ENCODE data around the gene GRPEL2.

The GRPEL2 gene, protein sequence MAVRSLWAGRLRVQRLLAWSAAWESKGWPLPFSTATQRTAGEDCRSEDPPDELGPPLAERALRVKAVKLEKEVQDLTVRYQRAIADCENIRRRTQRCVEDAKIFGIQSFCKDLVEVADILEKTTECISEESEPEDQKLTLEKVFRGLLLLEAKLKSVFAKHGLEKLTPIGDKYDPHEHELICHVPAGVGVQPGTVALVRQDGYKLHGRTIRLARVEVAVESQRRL

DNA sequence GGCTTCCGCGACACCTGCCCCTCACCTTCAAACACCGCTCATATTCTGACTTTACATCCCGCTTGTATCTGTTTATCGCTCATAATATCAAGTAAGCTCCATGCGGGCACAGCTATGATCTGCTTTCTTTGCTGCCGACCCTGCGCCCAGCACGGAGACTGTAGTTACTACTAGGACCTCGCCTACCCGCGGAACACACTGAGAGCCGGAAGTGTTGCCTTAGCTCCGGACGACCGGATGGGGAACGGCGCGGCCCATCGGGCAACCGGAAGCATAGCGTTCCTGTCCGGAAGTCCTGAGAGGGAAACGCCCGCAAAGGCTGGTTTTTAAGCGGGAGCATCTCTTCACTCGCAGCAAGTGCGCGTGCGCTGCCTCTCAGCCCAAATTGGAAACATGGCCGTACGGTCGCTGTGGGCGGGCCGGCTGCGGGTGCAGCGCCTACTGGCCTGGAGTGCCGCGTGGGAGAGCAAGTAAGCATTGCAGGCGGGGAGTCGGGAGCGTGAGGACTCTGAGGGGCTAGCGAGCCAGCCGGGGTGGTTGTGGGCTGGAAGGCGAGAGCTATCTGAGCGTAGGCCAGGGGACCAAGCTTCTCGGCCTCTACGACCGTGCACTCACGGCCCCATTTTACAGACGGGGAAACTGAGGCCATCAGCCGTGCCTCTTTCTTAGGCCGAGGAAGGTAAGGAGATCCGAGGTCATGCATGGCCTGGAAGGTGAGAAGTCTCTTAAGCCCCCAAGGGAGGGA is at the start of gene GRPEL2:
TSS of gene GRPEL2 (plus strand) at position 353 of the 745 bp plus-strand sequence. CDS start at position 394, 41 bp downstream.
- DNase-seq: peak; percentile 96

DNA sequence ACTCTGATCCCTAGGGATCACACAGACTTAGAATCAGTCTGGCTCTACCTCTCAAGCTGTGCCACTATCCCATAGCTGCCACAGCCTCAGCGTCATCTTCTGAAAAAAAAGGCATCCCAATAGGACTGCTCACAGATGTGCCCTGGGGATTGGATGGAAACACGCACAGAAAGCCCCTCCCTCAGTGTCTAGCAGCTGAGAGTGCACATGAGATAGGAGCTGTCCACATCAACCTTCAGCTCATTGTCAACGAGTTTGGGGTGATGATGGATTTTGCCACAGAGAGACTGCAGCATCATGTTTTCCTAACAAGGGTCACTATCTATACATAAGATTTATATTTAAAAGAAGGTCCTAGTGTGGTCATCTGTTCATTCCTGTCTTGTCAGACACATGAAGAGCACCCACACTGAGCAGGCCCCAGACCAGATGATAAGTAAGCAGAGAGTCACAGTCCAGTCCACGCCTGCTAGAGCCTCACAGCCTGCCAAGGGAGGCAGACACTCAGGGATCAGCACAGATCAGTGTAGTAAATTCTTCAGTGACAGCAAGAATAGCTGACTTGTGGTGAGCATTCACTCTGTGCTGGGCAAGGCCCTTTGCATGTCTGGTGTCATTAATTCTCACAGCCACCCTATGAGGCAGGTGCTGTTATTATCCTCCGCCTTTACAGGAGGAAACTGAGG is 47.8 kb upstream of the GRPEL2 start:
- DNase-seq: no peak

DNA sequence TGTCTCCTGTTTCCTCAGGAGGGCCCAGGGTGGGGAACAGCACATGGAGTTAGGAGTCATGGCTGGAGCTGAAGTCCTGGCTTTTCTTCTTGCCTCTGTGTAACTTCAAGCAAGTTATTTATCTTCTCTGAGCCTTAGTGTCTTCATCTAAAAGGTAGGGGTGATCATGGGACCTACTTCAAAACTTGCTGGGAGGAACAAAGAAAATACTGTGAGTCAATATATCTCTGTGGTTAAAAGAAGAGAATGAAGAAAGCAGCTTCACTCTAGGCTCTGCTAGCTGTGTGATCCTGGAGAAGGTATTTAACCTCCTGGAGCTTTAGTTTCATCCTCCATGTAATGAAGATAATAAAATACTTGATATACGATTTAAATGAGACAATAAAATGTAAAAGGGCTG is 47.1 kb upstream of the GRPEL2 start:
- DNase-seq: no peak

DNA sequence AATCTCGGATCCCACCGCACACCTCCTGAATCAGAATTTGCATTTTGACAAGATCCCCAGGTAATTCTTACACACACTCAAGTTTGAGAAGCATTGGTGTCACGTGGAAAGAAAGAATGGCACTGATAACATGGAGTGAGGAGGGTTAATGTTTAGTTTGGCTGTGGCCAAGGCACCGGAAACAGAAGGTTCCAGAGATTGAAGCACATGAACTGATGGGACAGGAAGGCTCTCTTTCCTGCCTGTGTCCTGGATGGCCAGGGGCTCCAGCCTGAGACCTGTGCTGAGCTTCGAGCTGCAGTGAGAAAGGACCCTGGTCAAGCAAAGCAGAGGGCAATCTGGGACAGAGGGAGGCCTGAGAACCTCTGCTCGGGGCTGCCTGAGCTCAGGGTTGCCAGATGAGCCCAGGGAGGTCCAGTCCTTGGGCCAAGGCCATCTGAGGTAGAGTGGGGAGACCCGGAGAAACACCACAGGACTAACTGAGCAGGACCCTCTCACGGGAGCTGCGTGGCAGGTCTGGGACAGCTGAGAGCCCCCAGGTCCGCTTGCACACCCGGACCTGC is 46.4 kb upstream of the GRPEL2 start:
- no peak for DNase-seq

DNA sequence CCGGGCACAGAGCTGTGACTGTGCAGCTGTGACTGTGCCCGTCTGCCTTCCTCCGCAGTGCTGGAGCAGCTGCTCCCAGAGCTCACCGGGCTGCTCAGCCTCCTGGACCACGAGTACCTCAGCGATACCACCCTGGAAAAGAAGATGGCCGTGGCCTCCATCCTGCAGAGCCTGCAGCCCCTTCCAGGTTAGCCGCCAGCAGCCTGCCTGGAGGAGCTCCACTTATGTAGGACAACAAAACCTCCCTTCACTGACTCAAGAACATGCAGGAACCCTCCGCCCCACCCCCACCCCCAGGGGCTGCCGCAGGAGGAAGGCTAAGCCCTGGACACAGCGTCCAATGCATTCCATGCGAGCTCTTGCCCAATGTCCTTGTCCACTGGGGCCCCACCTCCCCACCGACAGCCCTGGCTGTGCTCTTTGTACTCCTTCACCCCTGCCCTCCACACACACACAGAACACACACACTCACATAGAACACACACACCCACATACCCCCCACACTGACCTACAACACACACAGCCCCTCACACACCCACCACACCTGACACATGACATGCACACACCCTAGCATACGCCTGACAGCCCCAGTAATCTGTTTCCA is 45.7 kb upstream of the GRPEL2 start:
- DNase-seq: no peak

DNA sequence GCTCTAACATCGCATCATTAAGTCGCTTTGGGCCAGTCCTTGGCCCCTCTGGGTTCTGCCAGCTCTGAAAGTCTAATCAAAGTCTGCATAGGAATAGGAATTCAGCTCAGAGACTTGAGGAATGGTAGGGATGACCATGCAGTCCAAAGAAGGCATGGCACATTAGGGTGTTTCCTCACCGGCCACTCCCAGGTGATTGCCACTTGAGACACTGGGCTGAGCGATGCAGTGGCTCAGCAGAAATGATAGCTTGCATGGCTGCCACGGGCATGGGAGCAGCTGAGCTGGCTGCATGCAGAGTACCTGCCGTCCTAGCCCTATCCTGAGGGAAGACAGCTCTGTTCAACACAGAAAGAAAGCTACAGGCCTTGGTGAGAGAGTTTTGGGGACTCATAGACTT is 44.9 kb upstream of the GRPEL2 start:
- no peak for DNase-seq

DNA sequence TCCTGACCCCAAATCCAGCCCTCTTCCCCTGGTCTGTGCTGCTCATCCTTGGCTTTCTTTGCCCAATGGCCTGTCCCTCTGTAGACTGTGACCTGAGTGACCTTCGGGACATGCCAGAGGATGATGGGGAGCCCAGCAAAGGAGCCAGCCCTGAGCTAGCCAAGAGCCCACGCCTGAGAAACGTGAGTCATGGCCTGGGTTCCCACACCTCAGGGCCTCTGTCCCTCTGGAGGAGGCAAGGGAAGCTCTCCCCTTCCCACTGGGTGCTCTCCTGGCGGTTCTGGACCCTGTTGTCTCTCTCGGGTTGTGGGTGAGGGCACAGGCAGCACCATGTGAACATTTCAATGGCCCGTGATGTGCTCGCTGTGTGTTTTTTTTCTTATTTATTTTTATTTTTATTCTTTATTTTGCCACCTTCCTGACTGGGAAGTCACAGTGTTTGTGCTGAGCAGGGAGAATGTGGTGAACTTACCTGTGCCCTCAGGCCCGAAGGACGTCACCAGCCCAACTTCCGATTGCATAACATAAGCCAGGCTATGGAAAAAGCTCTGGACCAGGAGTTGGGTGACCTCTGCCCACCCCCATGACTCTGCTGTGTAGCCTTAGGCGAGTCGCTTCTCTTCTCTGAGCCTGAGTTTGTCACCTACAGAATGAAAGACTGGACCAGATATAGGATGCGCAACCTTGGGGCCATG is 44.1 kb upstream of the GRPEL2 start:
- no peak for DNase-seq

DNA sequence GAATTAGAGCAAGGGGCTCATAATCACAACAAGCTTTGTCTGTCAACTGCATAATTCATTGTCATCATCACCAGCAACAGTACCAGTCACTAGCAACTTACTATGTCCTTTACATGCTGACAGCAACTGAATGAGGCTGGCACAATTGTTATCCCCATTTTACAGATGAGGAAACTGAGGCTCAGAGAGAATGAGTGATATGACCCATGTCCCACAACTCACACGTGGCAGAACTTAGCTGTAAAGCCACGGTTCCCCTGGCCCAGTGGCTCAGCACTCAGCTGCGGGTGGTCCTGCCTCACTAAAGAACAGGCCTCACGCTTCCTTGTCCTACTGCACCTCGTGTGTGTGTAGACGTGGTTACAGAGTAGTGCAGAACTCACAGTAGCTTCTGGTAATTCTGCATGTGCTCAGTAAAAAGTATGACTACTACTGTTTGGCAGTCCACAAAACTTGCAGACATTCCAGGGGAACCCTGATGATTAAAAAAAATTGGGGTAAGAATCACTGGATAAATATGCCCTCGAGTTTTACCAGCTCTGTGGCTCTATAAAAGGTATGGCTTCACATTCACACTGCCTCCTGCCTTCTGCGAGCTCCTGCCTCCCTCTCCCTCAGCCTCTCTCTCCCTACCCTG is 43.4 kb upstream of the GRPEL2 start:
- no peak for DNase-seq

DNA sequence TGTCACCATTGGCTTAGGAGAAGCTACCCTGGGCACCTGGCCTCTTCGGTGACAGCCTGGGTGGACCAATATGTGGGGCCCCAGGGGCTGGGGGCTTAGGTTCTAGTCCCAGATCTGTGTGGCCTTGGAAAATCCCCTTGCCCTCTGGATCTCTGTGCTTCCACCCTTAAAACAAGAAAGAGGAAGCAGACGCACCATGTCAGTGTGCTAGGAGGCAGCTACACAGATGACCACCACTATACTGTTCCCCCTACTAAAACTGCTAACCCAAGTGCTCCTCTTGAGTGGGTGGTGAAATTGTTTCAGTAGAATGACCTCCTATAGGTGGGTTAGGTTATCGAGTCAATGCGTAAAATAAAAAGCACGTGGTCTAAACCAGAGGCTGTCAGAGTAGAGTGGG is 42.7 kb upstream of the GRPEL2 start:
- DNase-seq: no peak

DNA sequence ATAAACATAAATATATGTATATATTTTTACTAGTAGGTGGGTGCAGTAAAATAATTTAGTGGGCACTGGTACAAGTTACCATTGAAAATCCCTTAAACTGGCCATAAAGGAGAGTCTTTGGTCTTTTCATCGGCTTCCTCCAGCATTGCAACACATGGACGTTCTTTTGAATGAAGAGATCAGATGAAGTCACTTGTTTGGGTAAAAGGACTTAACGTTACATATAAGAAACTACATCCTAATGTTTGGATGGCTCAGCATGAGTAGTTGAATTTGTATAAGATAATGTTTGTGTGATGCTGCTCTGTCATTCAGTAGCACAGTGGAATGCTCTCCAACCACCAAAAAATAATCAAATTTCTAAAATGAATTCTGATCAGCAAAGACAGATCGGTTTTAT is 42.1 kb upstream of the GRPEL2 start:
- DNase-seq: no peak

DNA sequence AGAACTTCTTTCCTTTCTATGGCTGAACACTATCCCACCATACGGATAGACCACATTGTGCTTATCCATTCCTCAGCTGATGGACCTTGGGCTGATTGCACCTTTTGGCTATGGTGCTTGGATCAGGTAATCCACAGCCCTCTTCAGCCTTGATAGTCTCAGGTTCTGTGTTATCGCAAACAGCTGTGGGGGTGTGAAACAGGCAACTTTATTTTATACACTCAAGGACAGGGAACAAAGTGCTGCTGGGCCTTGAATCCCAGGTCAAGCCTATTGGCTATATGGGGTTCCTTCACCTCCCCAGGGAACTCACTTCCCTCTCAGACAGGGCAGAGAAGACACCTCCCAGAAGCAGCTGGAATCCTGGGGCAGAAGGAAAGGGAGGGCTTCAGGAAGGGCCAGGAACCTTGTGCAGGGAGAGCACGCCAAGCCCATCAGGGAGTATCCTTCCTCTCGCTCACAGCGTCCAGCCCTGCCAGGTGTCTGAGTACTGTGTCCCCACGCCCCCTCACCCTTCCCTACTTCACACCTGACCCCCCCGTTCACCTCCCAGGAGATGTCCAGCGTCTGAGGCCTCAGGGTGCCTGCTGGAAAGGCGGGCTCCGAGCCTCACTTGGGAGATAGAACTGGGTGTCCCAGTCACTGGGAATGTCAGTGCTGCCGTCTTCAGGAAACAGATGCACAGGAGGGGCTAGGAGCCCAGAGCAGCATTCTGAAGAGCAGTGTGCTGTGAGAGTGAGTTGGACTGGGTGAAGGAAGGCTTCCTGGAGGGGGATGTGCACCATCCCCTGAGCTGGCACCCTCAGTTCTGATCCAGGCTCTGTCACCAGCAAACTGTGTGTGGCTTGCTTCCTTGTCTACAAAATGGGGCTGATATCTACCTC is 40.9 kb upstream of the GRPEL2 start:
- DNase-seq: no peak

DNA sequence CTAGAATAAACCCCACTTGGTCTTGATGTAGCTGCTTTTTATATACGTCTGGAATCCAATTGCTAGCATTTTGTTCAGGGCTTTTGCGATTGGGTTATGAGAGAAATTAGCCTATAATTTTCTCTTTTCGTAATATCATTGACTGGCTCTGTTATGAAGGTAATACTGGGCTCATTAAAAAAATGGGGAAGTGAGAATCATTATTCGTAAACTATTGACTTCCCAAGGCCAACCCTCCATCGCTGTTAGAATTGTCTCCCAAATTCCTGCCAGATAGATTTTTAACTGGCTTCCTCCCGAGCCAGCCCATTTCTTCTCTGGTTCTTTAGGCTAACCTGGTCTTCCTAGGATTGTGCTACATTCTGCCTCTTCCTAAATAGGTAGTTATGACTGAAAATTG is 35.9 kb upstream of the GRPEL2 start:
- no peak for DNase-seq

DNA sequence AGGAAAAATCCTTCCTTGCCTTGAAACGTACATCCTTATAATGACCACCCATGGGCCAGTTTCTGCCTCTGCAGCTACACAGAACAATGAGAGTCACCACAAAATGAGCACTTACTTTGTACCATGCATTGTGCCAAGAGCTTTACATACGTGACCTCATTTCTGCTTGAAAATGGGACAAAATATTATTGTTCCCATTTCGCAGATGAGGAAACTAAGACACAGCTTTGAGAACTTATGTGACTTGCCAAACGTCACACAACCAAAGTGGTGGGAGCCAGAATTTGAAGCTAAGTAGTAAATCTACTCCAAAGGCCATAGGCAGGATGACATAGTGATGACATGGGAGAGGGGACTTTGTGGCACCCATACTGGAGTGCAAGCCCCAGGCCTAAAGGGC is 34.8 kb upstream of the GRPEL2 start:
- DNase-seq: no peak

DNA sequence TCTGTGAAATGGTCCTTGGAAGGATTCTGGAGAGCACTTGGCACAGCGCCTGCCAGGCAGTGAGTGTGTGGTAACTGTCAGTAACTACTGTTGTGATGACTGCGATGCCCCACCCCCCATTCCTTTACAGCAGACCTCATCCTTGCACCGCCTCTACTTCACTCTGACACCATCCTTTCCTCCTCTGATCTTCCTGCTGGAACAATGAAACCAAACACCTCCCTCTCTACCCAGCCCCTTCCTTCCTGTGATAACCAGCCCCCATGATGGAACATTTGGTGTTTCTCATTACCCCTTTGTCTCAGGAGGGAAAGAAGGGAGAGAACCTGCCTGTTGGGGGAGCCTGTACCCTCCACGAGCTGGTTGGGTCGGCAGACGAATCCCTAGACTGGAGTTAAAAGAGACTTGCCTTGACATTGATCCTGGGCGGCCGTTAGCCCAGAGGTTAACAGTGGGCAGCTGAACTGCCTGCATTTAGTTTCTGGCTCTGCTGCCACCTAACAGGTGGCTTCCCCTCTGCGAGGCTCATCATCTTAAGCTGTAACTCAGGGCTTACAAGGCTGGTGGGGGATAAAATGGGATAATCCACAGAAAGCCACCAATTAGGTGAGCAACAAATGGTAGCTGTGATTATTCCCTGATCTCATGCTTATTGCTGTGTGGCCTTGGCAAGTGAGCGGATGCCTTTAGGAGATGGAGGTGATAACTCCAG is 34.2 kb upstream of the GRPEL2 start:
- DNase-seq: no peak

DNA sequence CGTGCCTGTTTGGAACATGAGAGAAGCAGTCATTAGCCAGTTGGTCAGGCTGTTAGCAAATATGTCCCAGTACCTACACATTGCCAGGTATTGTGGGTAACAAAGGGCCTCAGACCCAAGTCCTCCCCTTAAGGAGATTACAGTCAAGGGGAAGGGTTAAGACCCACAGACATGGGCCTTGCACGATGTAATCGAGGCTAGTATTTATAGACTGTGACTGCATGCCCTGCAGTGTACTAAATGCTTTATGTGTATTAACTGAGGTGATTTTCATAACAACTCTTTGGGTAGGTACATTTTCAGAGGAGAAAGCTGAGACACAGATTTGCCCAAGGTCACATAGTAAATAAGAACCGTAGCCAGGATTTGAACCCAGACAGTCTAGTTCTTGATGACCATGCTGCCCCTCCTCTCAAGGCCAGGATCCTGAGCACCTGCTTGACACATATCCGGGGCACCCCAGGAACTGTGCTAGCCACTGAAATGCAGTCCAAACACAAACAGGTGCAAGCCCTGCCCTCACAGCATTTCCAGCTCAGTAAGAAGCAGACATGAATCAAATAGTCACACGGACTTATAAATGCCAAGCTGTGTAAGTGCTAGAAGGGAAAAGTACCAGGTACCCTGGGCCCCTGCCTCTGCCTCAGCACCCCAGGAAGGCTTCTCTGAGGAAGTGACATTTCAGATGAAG is 32.0 kb upstream of the GRPEL2 start:
- no peak for DNase-seq

DNA sequence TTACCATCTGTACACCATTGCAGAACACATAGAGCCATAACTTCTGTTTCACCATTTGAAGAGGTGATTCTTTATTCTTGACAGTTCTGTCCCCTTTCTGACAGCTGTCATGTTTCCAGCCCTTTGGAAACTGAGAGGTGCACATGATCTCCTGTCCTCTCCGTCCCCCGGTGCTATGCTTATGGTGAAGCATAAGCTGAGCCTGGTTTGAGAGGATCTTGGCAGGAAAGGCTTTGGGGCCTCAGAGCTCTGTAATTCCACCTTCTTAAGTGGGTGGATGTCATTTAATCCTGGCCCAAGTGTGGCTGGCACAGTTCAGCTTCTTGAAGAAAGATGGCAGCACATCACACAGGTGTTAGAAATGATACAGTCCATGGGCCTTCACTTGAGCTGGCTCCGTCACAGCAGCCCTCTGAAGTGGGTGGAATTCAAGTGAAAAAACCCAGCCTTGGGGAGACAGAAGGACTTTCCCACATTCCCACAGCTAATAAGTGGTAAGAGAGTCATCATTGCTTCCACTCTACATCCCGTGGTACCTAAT is 30.7 kb upstream of the GRPEL2 start:
- DNase-seq: no peak

DNA sequence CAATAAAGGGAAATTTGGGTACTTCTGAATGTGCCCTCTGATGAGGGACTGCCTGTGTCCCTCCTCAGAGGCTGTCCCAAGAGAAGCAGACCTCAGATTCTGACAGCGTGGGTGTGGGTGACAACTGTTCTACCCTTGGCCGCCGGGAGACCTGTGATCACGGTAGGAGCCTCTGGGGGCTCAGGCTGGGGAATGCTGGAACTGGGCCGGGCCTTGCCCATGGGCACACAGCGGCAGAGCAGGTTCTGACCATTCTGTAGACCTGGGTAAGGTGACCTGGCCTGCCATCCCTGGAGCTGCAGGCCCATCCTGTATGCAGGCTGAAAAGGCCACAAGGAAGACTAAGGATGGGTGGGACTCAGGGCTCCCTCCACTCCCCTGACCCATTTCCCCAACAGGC is 29.5 kb upstream of the GRPEL2 start:
- no peak for DNase-seq

DNA sequence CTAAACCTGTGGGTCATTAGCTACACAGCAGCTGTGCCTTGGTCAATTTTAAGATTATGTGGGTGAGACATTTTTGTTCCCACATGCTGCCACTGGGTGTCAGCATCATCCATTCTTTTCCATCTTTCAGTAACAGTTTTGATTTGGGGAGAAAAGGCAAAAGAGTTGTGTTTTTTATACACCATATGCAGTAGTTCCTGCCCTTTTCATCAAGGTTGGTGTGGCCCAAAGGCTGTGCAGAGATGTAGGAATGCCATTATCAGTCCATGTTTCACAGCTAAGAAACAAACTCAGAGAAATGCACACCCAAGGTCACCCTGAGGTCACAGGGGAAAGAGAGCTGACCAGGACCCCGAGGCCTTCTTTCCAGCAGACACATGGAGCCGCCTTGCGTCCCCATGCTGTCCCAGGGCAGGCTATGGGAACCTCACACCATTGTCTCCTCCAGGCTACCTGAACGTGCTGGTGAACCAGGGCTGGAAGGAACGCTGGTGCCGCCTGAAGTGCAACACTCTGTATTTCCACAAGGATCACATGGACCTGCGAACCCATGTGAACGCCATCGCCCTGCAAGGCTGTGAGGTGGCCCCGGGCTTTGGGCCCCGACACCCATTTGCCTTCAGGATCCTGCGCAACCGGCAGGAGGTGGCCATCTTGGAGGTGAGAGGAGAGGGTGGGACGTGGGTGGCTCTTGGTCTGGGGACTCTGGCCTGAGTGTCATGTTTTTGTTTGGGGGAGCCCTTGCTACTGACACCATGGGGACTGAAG is 27.8 kb upstream of the GRPEL2 start:
- DNase-seq: peak; percentile 53

DNA sequence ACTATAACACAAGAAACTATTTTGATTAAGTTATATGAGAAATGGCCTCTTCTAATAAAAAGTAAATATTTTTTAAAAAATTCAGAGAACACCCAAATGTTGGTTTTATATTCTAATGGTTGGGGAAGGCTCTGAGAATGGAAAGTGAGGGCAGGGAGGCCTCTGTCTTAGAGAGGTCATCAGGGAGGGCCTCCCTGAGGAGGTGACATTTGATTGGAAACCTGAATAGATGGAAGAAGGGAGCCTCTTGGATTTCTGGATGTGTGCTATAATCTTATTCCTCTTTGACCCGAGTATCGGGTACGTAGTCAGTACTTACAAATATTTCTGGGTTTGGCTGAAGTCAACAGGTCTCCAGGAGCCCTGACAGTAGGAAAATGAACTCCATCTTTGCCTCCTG is 26.1 kb upstream of the GRPEL2 start:
- no peak for DNase-seq
